ENCODE measurements around the gene MSMP. TPM values are rescaled to one million over a fixed set of nuclear protein-coding genes. Genes with fewer than 3 reads are reported as not detected.

MSMP gene
- total RNA-seq, 1 donor from 2014 or later, result not detected

DNA sequence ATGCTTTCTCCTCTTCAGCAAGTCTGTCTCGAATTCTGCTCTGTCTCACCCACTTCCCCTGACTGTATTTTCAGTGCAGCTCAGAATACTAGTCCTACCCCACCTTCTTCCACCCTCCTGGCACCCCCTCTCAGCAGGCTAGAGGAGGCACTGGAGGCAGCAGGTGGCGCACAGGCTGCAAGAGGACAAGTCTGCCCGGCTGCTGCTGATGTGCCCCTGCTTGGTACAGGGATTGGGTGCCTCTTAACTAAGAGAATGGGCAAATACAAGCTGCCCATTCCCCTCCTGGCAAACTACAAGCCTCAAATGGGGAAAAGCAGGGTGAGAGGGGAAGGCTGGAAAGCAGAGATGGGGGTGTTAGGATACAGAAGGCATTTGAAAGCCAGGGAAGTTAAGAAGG is 27.1 kb downstream of the MSMP start:
- no peak for DNase-seq (ENCODE audit: low read depth, low spot score)
- no peaks in the 10 kb centered on the region for H3K4me1 Mint-ChIP-seq
- H3K9me3 Mint-ChIP-seq, result no peaks in the 10 kb centered on the region
- TF ChIP-seq, protein P1, sequence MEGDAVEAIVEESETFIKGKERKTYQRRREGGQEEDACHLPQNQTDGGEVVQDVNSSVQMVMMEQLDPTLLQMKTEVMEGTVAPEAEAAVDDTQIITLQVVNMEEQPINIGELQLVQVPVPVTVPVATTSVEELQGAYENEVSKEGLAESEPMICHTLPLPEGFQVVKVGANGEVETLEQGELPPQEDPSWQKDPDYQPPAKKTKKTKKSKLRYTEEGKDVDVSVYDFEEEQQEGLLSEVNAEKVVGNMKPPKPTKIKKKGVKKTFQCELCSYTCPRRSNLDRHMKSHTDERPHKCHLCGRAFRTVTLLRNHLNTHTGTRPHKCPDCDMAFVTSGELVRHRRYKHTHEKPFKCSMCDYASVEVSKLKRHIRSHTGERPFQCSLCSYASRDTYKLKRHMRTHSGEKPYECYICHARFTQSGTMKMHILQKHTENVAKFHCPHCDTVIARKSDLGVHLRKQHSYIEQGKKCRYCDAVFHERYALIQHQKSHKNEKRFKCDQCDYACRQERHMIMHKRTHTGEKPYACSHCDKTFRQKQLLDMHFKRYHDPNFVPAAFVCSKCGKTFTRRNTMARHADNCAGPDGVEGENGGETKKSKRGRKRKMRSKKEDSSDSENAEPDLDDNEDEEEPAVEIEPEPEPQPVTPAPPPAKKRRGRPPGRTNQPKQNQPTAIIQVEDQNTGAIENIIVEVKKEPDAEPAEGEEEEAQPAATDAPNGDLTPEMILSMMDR (conservative IDR thresholded peaks at IDR 0.05), result no peak
- H3K4me3 Mint-ChIP-seq, result no peak overlapping the region
- no peaks in the 10 kb centered on the region for H3K27me3 Mint-ChIP-seq (ENCODE audit: low read depth)
- peaks cover 14% of the 10 kb centered on the region for H3K36me3 Mint-ChIP-seq (ENCODE audit: low read depth)
- H3K27ac Mint-ChIP-seq (ENCODE audit: unreplicated experiment), result peak overlapping the region; percentile 53

DNA sequence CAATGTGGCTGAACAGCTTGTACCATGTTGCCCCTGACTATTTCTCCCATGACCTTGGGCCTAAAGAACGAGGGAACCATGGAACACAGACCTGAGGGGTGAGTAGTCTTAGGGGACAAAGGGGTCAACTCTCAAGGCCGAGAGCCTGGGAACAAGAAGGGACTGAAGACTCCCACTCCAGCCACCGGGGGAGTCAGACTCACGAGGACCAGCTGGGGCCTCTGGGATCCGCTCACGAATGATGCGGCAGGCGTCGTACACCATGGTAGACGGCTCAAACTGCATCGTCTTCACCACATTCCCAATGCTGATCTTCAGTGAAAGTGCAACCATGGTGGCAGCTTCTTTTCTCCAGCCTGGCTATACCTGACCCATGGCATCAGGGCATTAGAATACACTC is 28.7 kb downstream of the MSMP start:
- H3K4me3 Mint-ChIP-seq, result no peak overlapping the region
- TF ChIP-seq, protein P1 (conservative IDR thresholded peaks at IDR 0.05), result no peak
- H3K27ac Mint-ChIP-seq (ENCODE audit: unreplicated experiment), result no peak overlapping the region

DNA sequence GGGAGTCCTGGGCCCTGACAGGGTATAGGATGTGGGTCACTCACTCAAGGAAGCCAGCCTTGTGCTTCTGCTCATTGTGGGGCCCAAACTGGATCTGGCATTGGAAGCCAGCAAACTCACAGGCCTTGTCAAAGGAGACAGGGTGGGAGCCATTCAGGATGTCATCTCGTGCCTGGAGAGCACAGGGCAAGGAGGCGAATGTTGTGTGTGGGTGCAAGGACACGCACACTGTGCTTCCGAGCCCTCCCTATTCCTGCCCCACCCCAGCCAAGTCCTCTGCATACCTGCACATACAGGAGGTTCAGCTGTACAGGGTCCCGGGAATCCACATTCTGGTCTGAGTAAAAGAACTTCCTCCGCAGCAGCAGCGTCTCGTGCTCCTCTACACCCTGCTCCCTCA is 30.2 kb downstream of the MSMP start:
- TF ChIP-seq, protein P1 (conservative IDR thresholded peaks at IDR 0.05), result no peak
- Mint-ChIP-seq H3K27me3 (ENCODE audit: low read depth) (no peaks in the 10 kb centered on the region), H3K4me1 (no peaks in the 10 kb centered on the region), H3K4me3 (no peak overlapping the region), H3K9me3 (no peaks in the 10 kb centered on the region), H3K27ac (ENCODE audit: unreplicated experiment) (no peak overlapping the region), H3K36me3 (ENCODE audit: low read depth) (peaks cover 19% of the 10 kb centered on the region)
- DNase-seq (ENCODE audit: low read depth, low spot score), result no peak

More for the DNA sequence above, 28.7 kb downstream of the MSMP start:
- DNase-seq (ENCODE audit: low read depth, low spot score), result no peak
- Mint-ChIP-seq H3K27me3 (ENCODE audit: low read depth) (no peaks in the 10 kb centered on the region), H3K9me3 (no peaks in the 10 kb centered on the region), H3K36me3 (ENCODE audit: low read depth) (peaks cover 19% of the 10 kb centered on the region), H3K4me1 (no peaks in the 10 kb centered on the region)

DNA sequence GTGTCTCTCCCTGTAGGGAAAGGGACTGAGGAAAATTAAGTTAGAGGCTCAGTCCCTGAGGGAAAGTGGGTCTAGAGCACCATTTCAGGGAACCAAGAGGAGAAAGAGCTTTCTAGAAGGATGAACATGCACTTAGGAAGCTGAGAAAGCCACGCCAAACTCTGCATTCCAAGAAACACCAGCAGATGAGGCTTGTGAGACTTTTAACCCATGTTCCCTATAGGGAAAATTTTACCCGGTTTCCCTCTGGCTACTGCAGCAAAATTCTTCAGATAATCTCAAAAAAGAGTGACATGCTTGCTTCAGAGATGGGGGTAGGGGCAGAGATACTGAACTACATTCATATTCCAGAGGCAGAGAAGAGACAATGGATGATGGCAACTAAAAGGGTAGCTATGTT is 30.6 kb downstream of the MSMP start:
- Mint-ChIP-seq H3K4me3 (no peak overlapping the region), H3K4me1 (no peaks in the 10 kb centered on the region), H3K27me3 (ENCODE audit: low read depth) (no peaks in the 10 kb centered on the region), H3K9me3 (no peaks in the 10 kb centered on the region), H3K27ac (ENCODE audit: unreplicated experiment) (no peak overlapping the region), H3K36me3 (ENCODE audit: low read depth) (peaks cover 20% of the 10 kb centered on the region)
- DNase-seq (ENCODE audit: low read depth, low spot score), result no peak
- TF ChIP-seq, protein P1 (conservative IDR thresholded peaks at IDR 0.05), result no peak

DNA sequence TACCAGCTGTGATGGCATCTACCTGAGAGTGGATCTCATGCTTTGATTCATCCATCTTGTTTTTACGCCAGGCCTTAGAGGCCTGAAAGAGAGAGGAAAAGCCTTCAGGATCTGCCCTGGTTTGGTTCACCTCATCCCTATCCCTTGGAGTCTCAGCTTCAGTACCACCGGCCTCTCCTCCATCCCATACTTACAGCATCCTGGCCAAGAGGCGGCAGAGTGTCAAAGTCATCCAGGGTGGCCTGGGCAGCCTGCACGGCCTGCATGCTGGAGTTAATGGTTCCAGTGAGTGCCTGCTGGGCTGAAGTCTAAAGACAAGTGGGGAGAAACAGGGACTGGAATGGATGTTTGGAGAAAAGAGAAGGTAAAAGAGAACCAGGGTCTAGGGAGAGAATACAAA is 34.5 kb downstream of the MSMP start:
- TF ChIP-seq, protein P1 (conservative IDR thresholded peaks at IDR 0.05), result no peak
- H3K36me3 Mint-ChIP-seq (ENCODE audit: low read depth), result peaks cover 20% of the 10 kb centered on the region
- H3K27me3 Mint-ChIP-seq (ENCODE audit: low read depth), result no peaks in the 10 kb centered on the region
- no peak overlapping the region for H3K4me3 Mint-ChIP-seq
- no peak overlapping the region for H3K27ac Mint-ChIP-seq (ENCODE audit: unreplicated experiment)
- no peaks in the 10 kb centered on the region for H3K4me1 Mint-ChIP-seq
- no peaks in the 10 kb centered on the region for H3K9me3 Mint-ChIP-seq
- DNase-seq (ENCODE audit: low read depth, low spot score), result no peak
